GM13977 (cell line): ENCODE results near the gene MAGI2.

Source experiments
- DNase-seq: peaks from one replicate; pipeline ENCODE4 v3.0.0; 2012; ENCODE audit warnings: low spot score
- CTCF ChIP-seq: IDR thresholded peaks from 2 replicates; pipeline ENCODE4 v1.5.1; 2012; ENCODE audit warnings: mild to moderate bottlenecking, control low read depth; ENCODE audit not compliant: insufficient read depth; ENCODE audit errors: extremely low read depth, missing control alignments
- in situ Hi-C: fragments of 300-500 bp; cut with MboI; formaldehyde crosslinking; loops from one replicate; pipeline ENCODE4 v1.12.0; 2022; ENCODE audit warnings: low sequenced_read_pairs, low pct_unique_long_range_greater_than_20kb, mixed read lengths, inconsistent platforms; ENCODE audit not compliant: unreplicated experiment

Gene MAGI2

GRCh38 chr7:78367280-78367773, 1086.1 kb downstream of the MAGI2 start:
- in situ Hi-C loops, result no loop called here
- TF ChIP-seq CTCF, result no peak
- DNase-seq, result no peak

GRCh38 chr7:78363866-78364265, 1089.6 kb downstream of the MAGI2 start:
- no peak for DNase-seq
- in situ Hi-C loops, result no loop called here
- no peak for TF ChIP-seq CTCF

DNA sequence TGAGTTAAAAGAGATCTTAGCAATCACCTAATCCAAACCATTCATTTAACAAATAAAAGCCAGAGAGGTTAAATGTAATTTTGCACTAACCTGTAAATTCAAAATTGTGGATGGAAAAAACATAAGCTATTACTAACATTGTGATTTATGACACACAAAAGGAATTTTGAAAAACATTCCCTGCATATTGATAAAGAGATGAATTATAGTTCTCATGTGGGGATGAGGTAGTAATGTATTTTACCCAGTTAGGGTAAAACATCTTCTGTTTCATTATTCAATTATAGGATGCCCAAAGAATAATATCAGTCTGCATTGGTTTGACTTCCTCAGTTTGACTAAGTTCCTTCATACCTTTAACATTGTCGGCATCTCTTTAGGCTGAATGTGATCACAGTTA, 1093.6 kb downstream of the MAGI2 start:
- TF ChIP-seq CTCF, result no peak
- DNase-seq, result no peak
- in situ Hi-C loops, result no loop called here

- TF ChIP-seq CTCF, result no peak
- no peak for DNase-seq
- in situ Hi-C loops, result no loop called here
These were observed 1095.8 kb downstream of the MAGI2 start for GRCh38 chr7:78357709-78358108.

DNA sequence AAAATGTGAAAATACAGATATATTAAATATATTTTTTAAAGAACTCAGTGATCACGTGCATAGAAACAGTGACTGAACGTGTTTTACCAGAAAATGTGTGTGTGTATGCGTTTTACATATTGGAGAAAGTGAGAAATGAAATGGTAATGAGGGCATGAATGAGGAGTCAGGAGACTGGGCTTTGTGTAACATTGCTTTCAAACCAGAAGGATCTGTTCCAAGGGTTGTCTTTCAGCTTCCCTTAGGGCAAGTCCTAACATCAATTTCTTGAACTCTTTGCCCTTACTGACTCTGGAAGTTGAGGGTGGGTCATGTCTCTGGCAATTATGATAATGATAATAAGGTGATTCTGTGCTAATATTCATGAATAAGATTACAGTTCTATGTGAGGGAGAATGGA, 1097.6 kb downstream of the MAGI2 start:
- no peak for DNase-seq
- in situ Hi-C loops, result no loop called here
- no peak for TF ChIP-seq CTCF

GRCh38 chr7:78350926-78351325, 1102.5 kb downstream of the MAGI2 start:
- no peak for TF ChIP-seq CTCF
- in situ Hi-C loops, result no loop called here
- no peak for DNase-seq

DNA sequence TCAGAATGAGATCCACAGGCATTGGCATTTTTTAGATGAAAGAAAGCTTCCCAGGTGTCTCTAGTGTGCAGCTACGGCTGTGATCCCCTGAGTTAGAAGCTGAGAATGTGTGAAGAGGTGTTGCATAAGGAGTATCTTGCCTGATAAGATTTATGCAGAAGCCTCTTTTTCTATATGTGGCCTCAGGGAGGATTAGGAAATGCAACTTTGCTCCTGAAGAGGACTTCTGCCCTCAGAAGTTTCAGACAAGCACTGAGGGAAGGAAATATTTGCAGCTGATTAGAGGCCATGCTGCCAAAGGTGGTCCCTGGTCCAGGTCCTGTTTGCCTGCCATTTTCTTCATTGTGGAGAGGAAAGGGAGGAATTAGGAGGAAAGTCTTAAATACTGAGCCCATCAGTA, 1103.1 kb downstream of the MAGI2 start:
- no peak for TF ChIP-seq CTCF
- in situ Hi-C loops, result no loop called here
- DNase-seq, result no peak
